ENCODE data around the gene RNF213. TPM values are rescaled to one million over a fixed set of nuclear protein-coding genes. Genes with fewer than 3 reads are reported as not detected.

The RNF213 gene
- total RNA-seq, 1 experiment from 2014 or later = 44.5 TPM

GRCh38 chr17:80292521-80292971 lies 31.9 kb downstream of the RNF213 start:
- H3K9me2 ChIP-seq (ENCODE audit: insufficient read depth) = no peaks in the 10 kb centered on the region
- no peak overlapping the region for H3K27ac ChIP-seq (ENCODE audit: low read depth, low read length)
- H3K9me3 ChIP-seq (ENCODE audit: control insufficient read depth in 1 of 2, insufficient read depth in 1 of 2, low read depth in 1 of 2, low read length in 2 of 2) = no peaks in the 10 kb centered on the region
- no peak overlapping the region for H3K4me3 ChIP-seq (replicated peaks in 1 of 2; ENCODE audit: low read depth in 1 of 2, low read length in 2 of 2)
- H3K36me3 ChIP-seq (ENCODE audit: control insufficient read depth in 1 of 2, insufficient read depth in 2 of 2, low read length in 2 of 2) = peaks cover 16 to 20% of the 10 kb centered on the region in 2 experiments; a peak in 2 of 4 replicates
- no TSS peak for BruUV-seq (replicated peaks)
- H3K79me2 ChIP-seq (ENCODE audit: insufficient read depth, low read length) = no peaks in the 10 kb centered on the region
- H2AFZ ChIP-seq (ENCODE audit: low read depth, low read length, poor library complexity, severe bottlenecking) = no peak overlapping the region
- ChIA-PET RAD21 (ENCODE audit: low non-redundant PET in 1 of 2, low total read pairs in 2 of 2, uncharacterized antibody in 2 of 2, unreplicated experiment in 2 of 2) (no interaction called here), POLR2A (no interaction called here), CTCF (no interaction called here)
- DNase-seq (ENCODE audit: low read depth, low spot score) = no peak
- no peaks in the 10 kb centered on the region for H4K20me1 ChIP-seq (ENCODE audit: insufficient read depth)
- no peak overlapping the region for H3K4me2 ChIP-seq (ENCODE audit: low read length)
- no peak for TF ChIP-seq CTCF (IDR thresholded peaks at IDR 0.05 in 2 of 3, conservative IDR thresholded peaks at IDR 0.05 in 1 of 3; ENCODE audit: borderline replicate concordance in 1 of 3, insufficient read depth in 1 of 3, low read depth in 2 of 3, low read length in 2 of 3)
- TF ChIP-seq TCF7L2 (IDR thresholded peaks at IDR 0.05; ENCODE audit: borderline replicate concordance, extremely low read depth, insufficient read depth, insufficient read length) = no peak
- TF ChIP-seq FOSL1 (IDR thresholded peaks at IDR 0.05; ENCODE audit: low read depth) = no peak
- no peak for TF ChIP-seq ZFX (IDR thresholded peaks at IDR 0.05)
- no peak for TF ChIP-seq EGR1 (IDR thresholded peaks at IDR 0.05; ENCODE audit: low read depth)
- TF ChIP-seq MAX (IDR thresholded peaks at IDR 0.05) = no peak
- no peak for TF ChIP-seq ZNF274 (IDR thresholded peaks at IDR 0.05; ENCODE audit: low read depth, low read length)
- TF ChIP-seq SRF (IDR thresholded peaks at IDR 0.05; ENCODE audit: low read depth) = no peak
- TF ChIP-seq POLR2AphosphoS5 (IDR thresholded peaks at IDR 0.05; ENCODE audit: low read depth, low read length) = no peak
- no peak for TF ChIP-seq ZBTB33 (IDR thresholded peaks at IDR 0.05; ENCODE audit: extremely low read depth, insufficient replicate concordance, low read length)
- no peak for TF ChIP-seq SP1 (IDR thresholded peaks at IDR 0.05; ENCODE audit: low read depth)
- H3K4me1 ChIP-seq (ENCODE audit: control insufficient read depth in 1 of 2, insufficient read depth in 2 of 2, low read length in 2 of 2) = no peaks in the 10 kb centered on the region
- intact Hi-C loops (cut with micrococcal nuclease) = no loop called here
- no peak for ATAC-seq
- no peaks in the 10 kb centered on the region for H3K27me3 ChIP-seq (ENCODE audit: insufficient read depth, low read length)
- H3K9ac ChIP-seq (ENCODE audit: low read length) = no peak overlapping the region
